Thyroid gland (tissue), 4 donors: ENCODE results near the gene MTCP1.

Experiments used
- POLR2A ChIP-seq, 2 donors: fragments of 450-650 bp; IDR thresholded peaks; one replicate each; pipeline ENCODE4 v1.6.1; 2017; ENCODE audit warnings: antibody characterized with exemption in 2 of 2, mild to moderate bottlenecking in 2 of 2, moderate library complexity in 1 of 2
- TF ChIP-seq, protein P1 (sequence below), 6 experiments: fragments of 200-600 bp in 3 of 6; fragments of 450-650 bp in 3 of 6; sonication (generic) in 3 of 6; IDR thresholded peaks; one replicate each; pipeline ENCODE4 v1.5.1; 2016 to 2019; ENCODE audit warnings: antibody characterized with exemption in 6 of 6, mild to moderate bottlenecking in 2 of 6, inconsistent platforms in 1 of 6, moderate library complexity in 1 of 6

DNA sequence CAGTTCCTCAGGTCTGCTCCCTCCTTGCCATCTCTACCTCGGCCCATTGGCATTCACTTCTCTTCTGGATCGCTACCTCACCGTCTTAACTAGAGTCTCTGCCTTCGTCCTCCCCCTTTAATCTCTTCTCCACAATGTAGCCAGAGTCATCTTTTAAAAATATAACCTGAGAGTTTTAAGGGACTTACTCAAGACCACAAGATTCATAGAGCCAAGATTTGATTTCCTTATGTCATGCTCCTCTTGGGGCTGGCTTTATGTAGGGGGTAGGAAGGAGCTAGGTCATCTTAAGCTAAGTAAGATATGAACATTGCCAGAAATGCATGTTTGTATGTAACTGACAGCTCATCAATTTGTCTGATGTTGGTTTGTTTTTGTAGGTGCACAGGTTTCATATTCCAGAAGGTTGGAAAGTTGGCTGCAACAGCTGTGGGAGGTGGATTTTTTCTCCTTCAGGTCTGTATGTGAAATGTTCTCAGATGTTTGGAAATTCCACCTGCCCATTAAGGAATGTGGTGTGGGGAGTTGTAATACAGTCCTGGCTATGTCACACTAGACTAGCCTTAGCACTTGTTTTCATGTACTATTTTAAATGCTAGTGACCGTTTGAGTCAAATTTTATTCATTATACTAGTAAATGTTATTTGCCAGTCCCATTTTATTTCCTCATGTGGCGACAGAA is 24.7 kb downstream of the MTCP1 start:
- TF ChIP-seq, protein P1, sequence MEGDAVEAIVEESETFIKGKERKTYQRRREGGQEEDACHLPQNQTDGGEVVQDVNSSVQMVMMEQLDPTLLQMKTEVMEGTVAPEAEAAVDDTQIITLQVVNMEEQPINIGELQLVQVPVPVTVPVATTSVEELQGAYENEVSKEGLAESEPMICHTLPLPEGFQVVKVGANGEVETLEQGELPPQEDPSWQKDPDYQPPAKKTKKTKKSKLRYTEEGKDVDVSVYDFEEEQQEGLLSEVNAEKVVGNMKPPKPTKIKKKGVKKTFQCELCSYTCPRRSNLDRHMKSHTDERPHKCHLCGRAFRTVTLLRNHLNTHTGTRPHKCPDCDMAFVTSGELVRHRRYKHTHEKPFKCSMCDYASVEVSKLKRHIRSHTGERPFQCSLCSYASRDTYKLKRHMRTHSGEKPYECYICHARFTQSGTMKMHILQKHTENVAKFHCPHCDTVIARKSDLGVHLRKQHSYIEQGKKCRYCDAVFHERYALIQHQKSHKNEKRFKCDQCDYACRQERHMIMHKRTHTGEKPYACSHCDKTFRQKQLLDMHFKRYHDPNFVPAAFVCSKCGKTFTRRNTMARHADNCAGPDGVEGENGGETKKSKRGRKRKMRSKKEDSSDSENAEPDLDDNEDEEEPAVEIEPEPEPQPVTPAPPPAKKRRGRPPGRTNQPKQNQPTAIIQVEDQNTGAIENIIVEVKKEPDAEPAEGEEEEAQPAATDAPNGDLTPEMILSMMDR (IDR thresholded peaks at IDR 0.05) = no peak
- no peak for TF ChIP-seq POLR2A (IDR thresholded peaks at IDR 0.05)
